ENCODE data around the gene CAMSAP1. TPM values are rescaled to one million over a fixed set of nuclear protein-coding genes. Genes with fewer than 3 reads are reported as not detected.

Gene CAMSAP1
- total and polyA plus RNA-seq, 2 donors (not counting 1 experiment from before 2014, with no cell fraction given): 5.0 to 18.8 TPM

DNA sequence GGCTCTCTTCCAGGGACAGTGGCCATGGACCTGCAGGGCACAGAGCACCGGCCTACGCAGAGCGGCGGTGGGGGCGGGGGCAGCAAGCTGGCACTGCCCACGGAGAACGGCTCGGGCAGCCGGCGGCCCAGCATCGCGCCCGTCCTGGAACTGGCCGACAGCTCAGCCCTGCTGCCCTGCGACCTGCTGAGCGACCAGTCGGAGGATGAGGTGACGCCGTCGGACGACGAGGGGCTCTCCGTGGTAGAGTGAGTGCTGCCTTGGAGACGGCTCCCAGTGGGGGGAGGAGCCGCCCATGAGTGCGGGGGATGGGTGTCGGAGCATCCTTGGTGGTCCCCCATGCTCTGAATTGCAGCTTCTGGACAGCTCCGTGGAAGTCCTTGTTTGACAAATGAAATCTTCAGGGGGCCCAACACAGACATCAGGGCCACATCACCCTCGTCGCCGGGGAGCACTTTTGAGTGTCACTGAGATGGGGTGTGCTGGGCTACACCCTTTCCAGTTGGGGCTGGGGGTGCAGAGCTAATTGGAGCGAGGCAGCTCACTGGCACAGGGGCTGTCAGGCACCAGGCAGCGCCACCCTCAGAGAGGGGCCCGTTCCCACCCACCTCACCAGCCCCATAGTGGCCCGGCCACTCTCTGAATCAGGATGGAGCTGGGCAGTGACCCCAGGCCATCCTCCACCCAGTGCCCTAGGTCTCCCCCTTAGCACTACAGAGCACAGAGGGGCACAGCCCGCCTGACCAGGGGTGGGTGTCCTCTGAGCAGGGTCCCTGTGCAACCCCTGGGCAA is 134.4 kb downstream of the CAMSAP1 start:
- Histone ChIP-seq H4K20me1 (ENCODE audit: control insufficient read depth, extremely low read depth, insufficient read depth, low read length) (no peaks in the 10 kb centered on the region), H3K27ac (ENCODE audit: insufficient read depth, low read length) (no peak overlapping the region), H2AFZ (ENCODE audit: low read length) (no peak overlapping the region), H3K4me2 (ENCODE audit: extremely low read depth, insufficient read depth, low read length) (no peak overlapping the region), H3K9me3 (ENCODE audit: control insufficient read depth, insufficient read depth, low read depth, low read length) (peaks cover 2% of the 10 kb centered on the region), H3K4me1 (ENCODE audit: control insufficient read depth, extremely low read depth, insufficient read depth, low read length) (no peaks in the 10 kb centered on the region), H3K27me3 (ENCODE audit: control insufficient read depth, insufficient read depth, low read length) (no peaks in the 10 kb centered on the region), H3K36me3 (ENCODE audit: control insufficient read depth, insufficient read depth, low read length) (no peaks in the 10 kb centered on the region), H3K9ac (ENCODE audit: insufficient read depth, low read length) (no peak overlapping the region), H3K79me2 (ENCODE audit: control insufficient read depth, insufficient read depth, low read length) (no peaks in the 10 kb centered on the region), H3K4me3 (replicated peaks in 1 of 4; ENCODE audit: control extremely low read depth in 1 of 4, insufficient read depth in 1 of 4, low read depth in 3 of 4, low read length in 4 of 4) (no peak overlapping the region)
- TF ChIP-seq, protein P1, sequence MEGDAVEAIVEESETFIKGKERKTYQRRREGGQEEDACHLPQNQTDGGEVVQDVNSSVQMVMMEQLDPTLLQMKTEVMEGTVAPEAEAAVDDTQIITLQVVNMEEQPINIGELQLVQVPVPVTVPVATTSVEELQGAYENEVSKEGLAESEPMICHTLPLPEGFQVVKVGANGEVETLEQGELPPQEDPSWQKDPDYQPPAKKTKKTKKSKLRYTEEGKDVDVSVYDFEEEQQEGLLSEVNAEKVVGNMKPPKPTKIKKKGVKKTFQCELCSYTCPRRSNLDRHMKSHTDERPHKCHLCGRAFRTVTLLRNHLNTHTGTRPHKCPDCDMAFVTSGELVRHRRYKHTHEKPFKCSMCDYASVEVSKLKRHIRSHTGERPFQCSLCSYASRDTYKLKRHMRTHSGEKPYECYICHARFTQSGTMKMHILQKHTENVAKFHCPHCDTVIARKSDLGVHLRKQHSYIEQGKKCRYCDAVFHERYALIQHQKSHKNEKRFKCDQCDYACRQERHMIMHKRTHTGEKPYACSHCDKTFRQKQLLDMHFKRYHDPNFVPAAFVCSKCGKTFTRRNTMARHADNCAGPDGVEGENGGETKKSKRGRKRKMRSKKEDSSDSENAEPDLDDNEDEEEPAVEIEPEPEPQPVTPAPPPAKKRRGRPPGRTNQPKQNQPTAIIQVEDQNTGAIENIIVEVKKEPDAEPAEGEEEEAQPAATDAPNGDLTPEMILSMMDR (conservative IDR thresholded peaks at IDR 0.05 in 1 of 2, IDR thresholded peaks at IDR 0.05 in 1 of 2; ENCODE audit: low read depth in 1 of 2, low read length in 2 of 2): no peak
- no peak for TF ChIP-seq EZH2 (IDR thresholded peaks at IDR 0.05; ENCODE audit: low read length, missing control alignments)
- DNase-seq (ENCODE audit: low read depth in 2 of 2): no peak

DNA sequence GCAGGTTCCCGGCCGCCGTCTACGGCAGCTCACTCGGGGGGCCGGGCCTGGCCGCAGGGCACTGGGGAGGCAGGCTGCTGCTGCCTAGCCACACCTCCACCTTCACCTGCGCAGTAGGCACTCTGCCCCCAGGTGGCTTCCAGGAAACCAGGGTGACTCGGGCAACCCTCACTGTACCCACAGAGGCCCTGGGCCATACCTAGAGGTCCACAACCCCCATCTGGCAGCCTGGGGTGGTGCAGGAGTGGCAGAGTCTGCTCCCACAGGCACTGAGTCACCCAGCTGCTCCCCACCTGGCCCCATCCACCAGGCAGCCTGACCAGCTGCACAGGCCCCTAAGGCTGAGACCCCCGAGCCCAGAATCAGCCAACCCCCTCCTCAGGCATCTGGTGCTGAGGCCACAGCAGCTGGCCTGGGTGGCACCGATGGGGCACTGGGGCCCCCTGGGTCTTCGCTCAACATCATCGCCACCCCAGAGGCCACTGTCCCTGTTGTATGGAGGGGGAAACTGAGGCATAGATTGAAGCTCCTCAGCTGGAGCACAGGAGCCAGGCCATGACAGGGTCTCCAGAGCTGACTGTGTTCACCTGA is 135.2 kb downstream of the CAMSAP1 start:
- no peaks in the 10 kb centered on the region for H3K27me3 ChIP-seq (ENCODE audit: control insufficient read depth, insufficient read depth, low read length)
- TF ChIP-seq, protein P1 (conservative IDR thresholded peaks at IDR 0.05 in 1 of 2, IDR thresholded peaks at IDR 0.05 in 1 of 2; ENCODE audit: low read depth in 1 of 2, low read length in 2 of 2): no peak
- no peak for TF ChIP-seq EZH2 (IDR thresholded peaks at IDR 0.05; ENCODE audit: low read length, missing control alignments)

DNA sequence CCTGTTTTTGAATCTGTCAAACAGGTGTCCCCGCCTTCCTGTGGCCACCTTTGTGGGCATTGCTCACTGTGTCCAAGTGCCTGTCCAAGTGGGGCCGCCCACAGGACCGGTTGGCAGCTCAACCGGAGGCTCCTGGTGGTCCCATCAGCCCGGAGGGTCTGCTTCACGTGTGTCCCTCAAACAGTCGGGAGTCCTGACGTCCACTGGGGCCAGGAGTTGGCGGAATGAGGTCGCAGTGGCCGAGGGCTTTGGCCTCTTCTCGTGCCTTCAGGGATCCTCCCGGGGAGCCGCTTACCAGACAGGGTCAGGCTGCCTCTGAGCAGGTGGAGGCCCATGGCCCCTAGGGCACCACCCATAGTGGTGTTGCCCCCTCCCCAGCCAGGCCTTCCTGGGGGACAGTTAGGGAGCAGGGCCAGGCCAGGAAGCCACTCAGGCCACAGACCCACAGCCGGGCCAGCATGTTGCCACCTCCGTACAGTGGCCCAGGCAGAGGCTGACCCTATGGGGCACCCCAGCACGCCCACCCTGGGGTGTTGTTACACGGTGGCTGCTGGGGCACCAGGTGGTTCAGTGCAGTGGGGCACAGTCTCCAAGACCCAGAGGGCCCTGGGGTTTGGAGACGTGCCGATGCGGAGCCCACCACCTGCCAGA is 135.8 kb downstream of the CAMSAP1 start:
- no peak for DNase-seq (ENCODE audit: low read depth in 2 of 2)
- Histone ChIP-seq H3K27ac (ENCODE audit: insufficient read depth, low read length) (no peak overlapping the region), H3K79me2 (ENCODE audit: control insufficient read depth, insufficient read depth, low read length) (no peaks in the 10 kb centered on the region), H3K4me3 (replicated peaks in 1 of 4; ENCODE audit: control extremely low read depth in 1 of 4, insufficient read depth in 1 of 4, low read depth in 3 of 4, low read length in 4 of 4) (no peak overlapping the region), H3K9me3 (ENCODE audit: control insufficient read depth, insufficient read depth, low read depth, low read length) (peaks cover 2% of the 10 kb centered on the region), H3K27me3 (ENCODE audit: control insufficient read depth, insufficient read depth, low read length) (no peaks in the 10 kb centered on the region), H3K36me3 (ENCODE audit: control insufficient read depth, insufficient read depth, low read length) (no peaks in the 10 kb centered on the region), H4K20me1 (ENCODE audit: control insufficient read depth, extremely low read depth, insufficient read depth, low read length) (no peaks in the 10 kb centered on the region), H3K4me1 (ENCODE audit: control insufficient read depth, extremely low read depth, insufficient read depth, low read length) (no peaks in the 10 kb centered on the region), H2AFZ (ENCODE audit: low read length) (no peak overlapping the region), H3K4me2 (ENCODE audit: extremely low read depth, insufficient read depth, low read length) (no peak overlapping the region), H3K9ac (ENCODE audit: insufficient read depth, low read length) (no peak overlapping the region)
- TF ChIP-seq, protein P1 (conservative IDR thresholded peaks at IDR 0.05 in 1 of 2, IDR thresholded peaks at IDR 0.05 in 1 of 2; ENCODE audit: low read depth in 1 of 2, low read length in 2 of 2): no peak
- TF ChIP-seq EZH2 (IDR thresholded peaks at IDR 0.05; ENCODE audit: low read length, missing control alignments): no peak

More for the DNA sequence above, 135.2 kb downstream of the CAMSAP1 start:
- H4K20me1 ChIP-seq (ENCODE audit: control insufficient read depth, extremely low read depth, insufficient read depth, low read length): no peaks in the 10 kb centered on the region
- no peaks in the 10 kb centered on the region for H3K4me1 ChIP-seq (ENCODE audit: control insufficient read depth, extremely low read depth, insufficient read depth, low read length)
- H3K9me3 ChIP-seq (ENCODE audit: control insufficient read depth, insufficient read depth, low read depth, low read length): peaks cover 2% of the 10 kb centered on the region
- no peak overlapping the region for H3K27ac ChIP-seq (ENCODE audit: insufficient read depth, low read length)
- no peak overlapping the region for H3K4me2 ChIP-seq (ENCODE audit: extremely low read depth, insufficient read depth, low read length)
- no peak overlapping the region for H3K4me3 ChIP-seq (replicated peaks in 1 of 4; ENCODE audit: control extremely low read depth in 1 of 4, insufficient read depth in 1 of 4, low read depth in 3 of 4, low read length in 4 of 4)
- H3K36me3 ChIP-seq (ENCODE audit: control insufficient read depth, insufficient read depth, low read length): no peaks in the 10 kb centered on the region
- no peaks in the 10 kb centered on the region for H3K79me2 ChIP-seq (ENCODE audit: control insufficient read depth, insufficient read depth, low read length)
- H2AFZ ChIP-seq (ENCODE audit: low read length): no peak overlapping the region
- no peak for DNase-seq (ENCODE audit: low read depth in 2 of 2)
- no peak overlapping the region for H3K9ac ChIP-seq (ENCODE audit: insufficient read depth, low read length)
